GM10266 (cell line): ENCODE results near the gene YES1.
A peak's percentile ranks its signal among the peaks of the same experiment; 100 is the strongest.

Source experiments
- DNase-seq: peaks from one replicate; pipeline ENCODE4 v3.0.0; 2012; ENCODE audit errors: extremely low spot score
- CTCF ChIP-seq: IDR thresholded peaks from 2 replicates; pipeline ENCODE4 v1.5.1; 2012; ENCODE audit warnings: mild to moderate bottlenecking, low read depth; ENCODE audit not compliant: control insufficient read depth, insufficient read depth; ENCODE audit errors: missing control alignments

Gene YES1

GRCh38 chr18:723541-724080 lies 88.4 kb downstream of the YES1 start:
- DNase-seq, result no peak
- TF ChIP-seq CTCF, result no peak

GRCh38 chr18:717003-717402 lies 95.0 kb downstream of the YES1 start:
- no peak for TF ChIP-seq CTCF
- no peak for DNase-seq

- no peak for DNase-seq
- TF ChIP-seq CTCF, result no peak
Measured at GRCh38 chr18:715626-716025, 96.4 kb downstream of the YES1 start.

GRCh38 chr18:713135-713490 lies 98.9 kb downstream of the YES1 start:
- DNase-seq, result no peak
- TF ChIP-seq CTCF, result no peak

GRCh38 chr18:712401-713134 lies 99.5 kb downstream of the YES1 start, which contains the start of gene ENOSF1:
TSS of gene ENOSF1 (minus strand) at chr18:712630. CDS start at chr18:712587, 43 bp downstream.
- TF ChIP-seq CTCF, result peak; percentile 87
- DNase-seq, result peak; percentile 92

GRCh38 chr18:711657-712400 lies 100.2 kb downstream of the YES1 start:
- DNase-seq, result peak; percentile 78
- TF ChIP-seq CTCF, result peak; percentile 38

GRCh38 chr18:711310-711656 lies 100.8 kb downstream of the YES1 start:
- no peak for TF ChIP-seq CTCF
- DNase-seq, result peak; percentile 20
